GM12801 (cell line): Measurements from ENCODE around the gene CLASP1.

Source experiments
- CTCF ChIP-seq: IDR thresholded peaks from one replicate; pipeline ENCODE4 v1.5.1; 2011; ENCODE audit warnings: control low read depth; ENCODE audit not compliant: insufficient read length; ENCODE audit errors: extremely low read depth

CLASP1 gene

GRCh38 chr2:121567452-121567851 lies 81.8 kb downstream of the CLASP1 start:
- no peak for TF ChIP-seq CTCF

- TF ChIP-seq CTCF: no peak
These were observed 83.6 kb downstream of the CLASP1 start for GRCh38 chr2:121565389-121566250.

GRCh38 chr2:121564905-121565304 lies 84.4 kb downstream of the CLASP1 start:
- no peak for TF ChIP-seq CTCF

GRCh38 chr2:121562269-121563176 lies 86.7 kb downstream of the CLASP1 start:
- no peak for TF ChIP-seq CTCF

GRCh38 chr2:121561617-121562268 lies 87.5 kb downstream of the CLASP1 start:
- no peak for TF ChIP-seq CTCF

- TF ChIP-seq CTCF: no peak
These were observed 90.9 kb downstream of the CLASP1 start for GRCh38 chr2:121558329-121558728.

GRCh38 chr2:121555008-121555407 lies 94.3 kb downstream of the CLASP1 start:
- no peak for TF ChIP-seq CTCF
